GM12878 (cell line): ENCODE data around the gene PMM2. TPM values are rescaled to one million over a fixed set of nuclear protein-coding genes. Genes with fewer than 3 reads are reported as not detected.
A peak's percentile ranks its signal among the peaks of the same experiment; 100 is the strongest.

Source experiments
- ATAC-seq: fragments of 200-7000 bp; cut with Tn5 transposase; 3 replicates; pipeline ENCODE4 v1.9.1; 2020; ENCODE audit warnings: mild to moderate bottlenecking, moderate library complexity
- BruUV-seq: library from RNA; stranded (reverse); fragments of 400-500 nt; replicated peaks from 2 replicates; lab custom pipeline; 2021; lab: Mats Ljungman, UMichigan
- CTCF ChIA-PET: fragments of 300-600 bp; sonication (Branson Sonifier 250); formaldehyde crosslinking; extraction: SDS; loops from one replicate; lab custom pipeline; 2021; ENCODE audit warnings: inconsistent platforms; lab: Yijun Ruan, JAX
- POLR2A ChIA-PET: fragments of 350-600 bp; formaldehyde crosslinking; extraction: SDS; loops from one replicate; lab custom pipeline; 2021; ENCODE audit warnings: inconsistent platforms; lab: Charles Lee
- RAD21 ChIA-PET: fragments of 300-600 bp; sonication (Branson Sonifier 250); formaldehyde crosslinking; loops from one replicate; lab custom pipeline; 2023; ENCODE audit warnings: antibody characterized with exemption; ENCODE audit not compliant: unreplicated experiment; lab: Charles Lee
- SMC1A ChIA-PET: fragments of 300-600 bp; sonication (Branson Sonifier 250); formaldehyde crosslinking; loops from one replicate; lab custom pipeline; 2023; ENCODE audit not compliant: unreplicated experiment, uncharacterized antibody; lab: Charles Lee
- DNase-seq: peaks from one replicate; pipeline ENCODE4 v3.0.0-alpha.2; 2011; ENCODE audit warnings: low read depth, low spot score
- FAIRE-seq: peaks from 3 replicates; lab custom pipeline; 2011; peaks lifted over from hg19 to GRCh38; lab: Jason Lieb, UNC
- H2AFZ ChIP-seq: 2 replicates; pipeline ENCODE4 v1.6.0; 2011; ENCODE audit warnings: low read depth, low read length, control low read depth; ENCODE audit not compliant: control insufficient read depth
- H3K27ac ChIP-seq: 2 replicates; pipeline ENCODE4 v1.5.1; 2011; ENCODE audit warnings: control low read depth; ENCODE audit not compliant: control insufficient read depth, insufficient read depth
- H3K27me3 ChIP-seq, 2 experiments: replicated peaks in 1 of 2; 2 replicates each; pipeline versions ENCODE4 v1.6.0 to v1.6.1; 2011; ENCODE audit warnings: low read length in 1 of 2; ENCODE audit not compliant: control insufficient read depth in 2 of 2, insufficient read depth in 2 of 2
- H3K36me3 ChIP-seq, 2 experiments: 2 replicates each; pipeline ENCODE4 v1.5.1; 2011; ENCODE audit warnings: low read length in 1 of 2; ENCODE audit not compliant: control insufficient read depth in 2 of 2, insufficient read depth in 2 of 2
- H3K4me1 ChIP-seq: 2 replicates; pipeline ENCODE4 v1.6.1; 2011; ENCODE audit warnings: mild to moderate bottlenecking, low read length, moderate library complexity, mixed read lengths; ENCODE audit not compliant: control insufficient read depth, insufficient read depth
- H3K4me2 ChIP-seq: 2 replicates; pipeline ENCODE4 v1.6.0; 2011; ENCODE audit warnings: control low read depth; ENCODE audit not compliant: control insufficient read depth, insufficient read depth
- H3K4me3 ChIP-seq: fragments of 200-600 bp; sonication (generic); 2 replicates; pipeline ENCODE4 v1.5.1; 2016
- H3K79me2 ChIP-seq: 2 replicates; pipeline ENCODE4 v1.6.0; 2011; ENCODE audit warnings: low read length; ENCODE audit not compliant: control insufficient read depth, insufficient read depth
- H3K9ac ChIP-seq: 2 replicates; pipeline ENCODE4 v1.8.0; 2011; ENCODE audit warnings: low read length, control low read depth, mixed read lengths; ENCODE audit not compliant: control insufficient read depth, insufficient read depth
- H3K9me3 ChIP-seq: replicated peaks from 3 replicates; pipeline ENCODE4 v1.5.1; 2011; ENCODE audit warnings: mild to moderate bottlenecking, low read length; ENCODE audit not compliant: control insufficient read depth, insufficient read depth
- H4K20me1 ChIP-seq: 2 replicates; pipeline ENCODE4 v1.6.0; 2011; ENCODE audit not compliant: control insufficient read depth, insufficient read depth
- BCL11A ChIP-seq: IDR thresholded peaks from 2 replicates; pipeline ENCODE4 v1.6.1; 2011; ENCODE audit warnings: low read depth, low read length
- BHLHE40 ChIP-seq, 2 experiments: fragments of 450-650 bp in 1 of 2; IDR thresholded peaks; 2 replicates each; pipeline ENCODE4 v1.6.1; 2011 to 2017; ENCODE audit warnings: low read depth in 2 of 2, borderline replicate concordance in 1 of 2, improper control_type of control experiment in 1 of 2, low read length in 1 of 2, mild to moderate bottlenecking in 1 of 2
- CEBPB ChIP-seq, 2 experiments: fragments of 150-350 bp in 1 of 2; IDR thresholded peaks; 2 replicates each; pipeline ENCODE4 v1.6.1; 2012 to 2014; ENCODE audit warnings: low read depth in 2 of 2, low read length in 2 of 2, borderline replicate concordance in 1 of 2, inconsistent platforms in 1 of 2
- ETV6 ChIP-seq, 2 experiments: fragments of 450-650 bp in 1 of 2; IDR thresholded peaks in 1 of 2; conservative IDR thresholded peaks in 1 of 2; 2 replicates each; pipeline ENCODE4 v1.6.1; 2014; ENCODE audit warnings: antibody characterized with exemption in 1 of 2, borderline replicate concordance in 1 of 2, low read depth in 1 of 2, mild to moderate bottlenecking in 1 of 2, moderate library complexity in 1 of 2
- HDGF ChIP-seq: fragments of 450-650 bp; IDR thresholded peaks from 2 replicates; pipeline ENCODE4 v1.6.1; 2016; ENCODE audit warnings: antibody characterized with exemption
- MEF2A ChIP-seq: IDR thresholded peaks from 2 replicates; pipeline ENCODE4 v1.6.1; 2011; ENCODE audit warnings: low read depth, mild to moderate bottlenecking, low read length, moderate library complexity; ENCODE audit not compliant: insufficient read depth
- NR2F1 ChIP-seq: fragments of 450-650 bp; conservative IDR thresholded peaks from 2 replicates; pipeline ENCODE4 v1.6.1; 2017; ENCODE audit warnings: mild to moderate bottlenecking
- PML ChIP-seq: IDR thresholded peaks from 2 replicates; pipeline ENCODE4 v1.6.1; 2012; ENCODE audit warnings: low read length, inconsistent platforms
- POLR2AphosphoS5 ChIP-seq: IDR thresholded peaks from 2 replicates; pipeline ENCODE4 v1.6.1; 2011; ENCODE audit warnings: mild to moderate bottlenecking, low read length, inconsistent platforms
- RAD21 ChIP-seq: IDR thresholded peaks from 2 replicates; pipeline ENCODE4 v1.6.1; 2011; ENCODE audit warnings: mild to moderate bottlenecking, low read depth, low read length, moderate library complexity; ENCODE audit not compliant: insufficient read depth
- RELA ChIP-seq: fragments of 450-650 bp; IDR thresholded peaks from 2 replicates; pipeline ENCODE4 v1.8.0; 2014; ENCODE audit warnings: borderline replicate concordance; ENCODE audit not compliant: partially characterized antibody
- SMAD1 ChIP-seq: fragments of 450-650 bp; IDR thresholded peaks from 2 replicates; pipeline ENCODE4 v1.6.1; 2018; ENCODE audit warnings: mild to moderate bottlenecking, low read depth; ENCODE audit not compliant: partially characterized antibody
- TBL1XR1 ChIP-seq: IDR thresholded peaks from 2 replicates; pipeline ENCODE4 v1.6.1; 2012; ENCODE audit warnings: low read depth, low read length, improper control_type of control experiment
- ZNF274 ChIP-seq: IDR thresholded peaks from one replicate; pipeline ENCODE4 v1.8.0; 2011; ENCODE audit not compliant: insufficient read length, insufficient read depth
- WGBS: methylation state at CpG from one replicate; pipeline ENCODE4 v1.1.6; 2016; ENCODE audit warnings: low lambda C conversion rate; ENCODE audit not compliant: insufficient replicate concordance, insufficient coverage; ENCODE audit errors: missing lambda C conversion rate; 5-methylcytosine and 5-hydroxymethylcytosine counted together
- in situ Hi-C: fragments of 300-500 bp; cut with MboI; formaldehyde crosslinking; loops from 9 replicates; pipeline ENCODE4 v1.14.3; 2018; ENCODE audit warnings: mixed read lengths
- intact Hi-C: fragments of 100-400 bp; cut with micrococcal nuclease; formaldehyde crosslinking; loops from one replicate; pipeline ENCODE4 v1.14.2; 2022; ENCODE audit not compliant: unreplicated experiment
- polyA plus RNA-seq, 11 experiments: library from polyadenylated mRNA; depleted of rRNA in 4 of 11; unstranded in 6 of 11; stranded (reverse) in 5 of 11; fragments of >200 nt; fragmentation: Nextera tagmentation in 4 of 11; fragmentation: Illumina TruSeq in 1 of 11; extraction: Ambion mirVana in 4 of 11; extraction: Trizol in 1 of 11; gene quantifications; 1 replicate in 1 of 11; 2 replicates in 10 of 11; pipeline versions ENCODE4 v1.2.1 to v1.2.3, GENCODE V29; 2011 to 2016; ENCODE audit warnings: inconsistent platforms in 2 of 11, missing spikeins in 2 of 11, low read depth in 1 of 11
- total RNA-seq, 4 experiments: library from RNA; depleted of rRNA in 3 of 4; stranded (reverse); fragments of >200 nt in 3 of 4; fragmentation: Illumina TruSeq in 1 of 4; extraction: Trizol in 1 of 4; gene quantifications; 2 replicates each; pipeline versions ENCODE4 v1.2.1 to v1.2.3, GENCODE V29; 2013 to 2021
- TF ChIP-seq, protein P1 (sequence below): IDR thresholded peaks from 2 replicates; pipeline ENCODE4 v1.6.1; 2012; ENCODE audit warnings: low read depth, low read length, improper control_type of control experiment

PMM2 gene
- total and polyA plus RNA-seq, 10 of the 15 experiments (the other 5 are each of a cell fraction or from before 2014, with no cell fraction given) = 22.6 to 69.4 (median 52.3) TPM

DNA sequence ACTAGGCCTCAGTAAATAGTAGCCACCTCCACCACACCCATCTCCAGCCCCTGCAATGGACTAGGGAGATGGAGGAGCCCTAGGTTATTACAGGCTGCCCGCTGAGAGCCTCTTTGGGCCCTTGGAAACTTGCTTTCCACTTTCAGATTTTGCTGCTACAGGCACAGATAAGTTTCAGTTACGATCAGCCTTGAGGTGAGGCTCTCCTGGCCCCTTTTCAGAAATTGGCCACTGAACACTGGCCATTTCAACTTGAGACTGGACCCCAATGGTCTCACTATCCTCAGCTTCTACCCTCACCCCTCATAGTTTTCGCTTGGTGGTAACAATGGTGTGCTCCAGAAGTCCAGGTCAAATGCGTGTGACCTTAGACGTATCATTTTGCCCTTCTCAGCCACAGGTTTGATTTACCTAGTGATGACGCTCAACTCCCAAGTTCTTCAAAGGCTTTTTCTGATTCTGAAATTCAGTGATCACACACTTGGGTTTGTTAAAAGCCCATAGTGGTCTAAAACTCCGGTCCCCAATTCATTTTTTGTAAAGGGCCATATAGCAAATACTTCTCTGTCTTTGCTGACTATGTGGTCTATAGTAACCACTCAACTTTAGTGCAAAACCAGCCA lies 1.0 kb downstream of the PMM2 start:
- Histone ChIP-seq H3K4me2 (peak overlapping the region; percentile 95), H3K79me2 (peaks cover 72% of the 10 kb centered on the region), H2AFZ (no peak overlapping the region), H3K4me3 (peak overlapping the region; percentile 96), H3K36me3 (peaks cover 3 to 9% of the 10 kb centered on the region in 2 experiments; a peak in 3 of 4 replicates), H3K27ac (peak overlapping the region; percentile 84), H4K20me1 (peaks cover 2% of the 10 kb centered on the region; the same call in 1 of the 2 replicates), H3K27me3 (no peaks in the 10 kb centered on the region), H3K9ac (peak overlapping the region; percentile 86), H3K4me1 (peaks cover 10% of the 10 kb centered on the region), H3K9me3 (no peaks in the 10 kb centered on the region)
- ChIA-PET POLR2A (interaction anchor here (0.9 to 1.0 kb wide), 2 partner anchors 12 to 304 kb away, joined by 3 read pairs; no protein-coding TSS in a partner anchor), RAD21 (interaction anchor here (1.2 to 2.8 kb wide), 3 partner anchors 70 to 136 kb away, joined by 3 to 15 read pairs (median 4); partner anchors contain the start of gene CARHSP1), SMC1A (interaction anchor here (0.8 to 3.3 kb wide), 5 partner anchors 12 to 130 kb away, joined by 3 to 10 read pairs (median 4); no protein-coding TSS in a partner anchor), CTCF (interaction anchor here (2.1 kb wide), 1 partner anchor 81 kb away, joined by 6 read pairs; no protein-coding TSS in a partner anchor)
- TF ChIP-seq HDGF (no peak), POLR2AphosphoS5 (0 out of 2 replicates have a peak, but pooled peaks have one; percentile 38), NR2F1 (peak; percentile 78)
- no peak for DNase-seq
- FAIRE-seq = peak; percentile 13
- in situ Hi-C loops = loop anchor here (5.0 kb wide), 1 partner anchor 136 kb away; no protein-coding TSS in a partner anchor
- intact Hi-C loops = loop anchor here (5.0 kb wide), 4 partner anchors 94 to 334 kb away; partner anchors contain the start of gene HAPSTR1
- BruUV-seq = no TSS peak
- 10% methylated on average over 7 of the region's 7 CpGs for WGBS
- peak; percentile 10 for ATAC-seq

GRCh38 chr16:8801701-8802100 lies 4.1 kb downstream of the PMM2 start:
- ChIA-PET RAD21 (interaction anchor here (0.5 to 1.2 kb wide), 3 partner anchors 29 to 139 kb away, joined by 4 to 5 read pairs (median 4); no protein-coding TSS in a partner anchor), SMC1A (interaction anchor here (0.7 to 2.0 kb wide), 5 partner anchors 8 to 79 kb away, joined by 3 to 10 read pairs (median 6); partner anchors contain the start of gene LITAFD), POLR2A (interaction anchor here (0.7 to 0.9 kb wide), 2 partner anchors 12 to 58 kb away, joined by 3 to 7 read pairs; no protein-coding TSS in a partner anchor), CTCF (interaction anchor here (1.3 to 1.7 kb wide), 4 partner anchors 9 to 207 kb away, joined by 4 to 8 read pairs (median 6); no protein-coding TSS in a partner anchor)
- Histone ChIP-seq H3K36me3 (peaks cover 5 to 25% of the 10 kb centered on the region in 2 experiments), H3K4me2 (no peak overlapping the region), H3K79me2 (peaks cover 63% of the 10 kb centered on the region), H3K9me3 (no peaks in the 10 kb centered on the region), H3K4me1 (peaks cover 3% of the 10 kb centered on the region; the same call in 1 of the 2 replicates), H3K27ac (no peak overlapping the region), H3K4me3 (no peak overlapping the region), H2AFZ (no peak overlapping the region), H3K27me3 (no peaks in the 10 kb centered on the region), H3K9ac (no peak overlapping the region), H4K20me1 (peaks cover 2% of the 10 kb centered on the region; the same call in 1 of the 2 replicates)
- ATAC-seq (no peak), DNase-seq (no peak), FAIRE-seq (no peak)
- in situ Hi-C loops (no loop called here), intact Hi-C loops (no loop called here)
- no TSS peak for BruUV-seq
- WGBS = 98% methylated on average over 4 of the region's 4 CpGs
- TF ChIP-seq BCL11A (no peak), CEBPB (IDR thresholded peaks at IDR 0.05; ENCODE audit: borderline replicate concordance in 1 of 2, low read depth in 2 of 2, low read length in 2 of 2) (no peak), BHLHE40 (IDR thresholded peaks at IDR 0.05; ENCODE audit: borderline replicate concordance in 1 of 2, low read depth in 2 of 2, low read length in 1 of 2) (no peak), RAD21 (no peak), ETV6 (conservative IDR thresholded peaks at IDR 0.05 in 1 of 2, IDR thresholded peaks at IDR 0.05 in 1 of 2; ENCODE audit: borderline replicate concordance in 1 of 2, low read depth in 1 of 2) (no peak), SMAD1 (no peak), RELA (no peak), PML (no peak), ZNF274 (no peak), MEF2A (no peak), TBL1XR1 (no peak)
- TF ChIP-seq, protein P1, sequence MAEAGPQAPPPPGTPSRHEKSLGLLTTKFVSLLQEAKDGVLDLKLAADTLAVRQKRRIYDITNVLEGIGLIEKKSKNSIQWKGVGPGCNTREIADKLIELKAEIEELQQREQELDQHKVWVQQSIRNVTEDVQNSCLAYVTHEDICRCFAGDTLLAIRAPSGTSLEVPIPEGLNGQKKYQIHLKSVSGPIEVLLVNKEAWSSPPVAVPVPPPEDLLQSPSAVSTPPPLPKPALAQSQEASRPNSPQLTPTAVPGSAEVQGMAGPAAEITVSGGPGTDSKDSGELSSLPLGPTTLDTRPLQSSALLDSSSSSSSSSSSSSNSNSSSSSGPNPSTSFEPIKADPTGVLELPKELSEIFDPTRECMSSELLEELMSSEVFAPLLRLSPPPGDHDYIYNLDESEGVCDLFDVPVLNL = no peak
